ENCODE data around the gene COX14.
"Not testable (repeated sequence)": the region's sequence is repeated elsewhere in the genome, so short reads cannot be mapped to it uniquely, and the experiment has no call there.

The COX14 gene

DNA sequence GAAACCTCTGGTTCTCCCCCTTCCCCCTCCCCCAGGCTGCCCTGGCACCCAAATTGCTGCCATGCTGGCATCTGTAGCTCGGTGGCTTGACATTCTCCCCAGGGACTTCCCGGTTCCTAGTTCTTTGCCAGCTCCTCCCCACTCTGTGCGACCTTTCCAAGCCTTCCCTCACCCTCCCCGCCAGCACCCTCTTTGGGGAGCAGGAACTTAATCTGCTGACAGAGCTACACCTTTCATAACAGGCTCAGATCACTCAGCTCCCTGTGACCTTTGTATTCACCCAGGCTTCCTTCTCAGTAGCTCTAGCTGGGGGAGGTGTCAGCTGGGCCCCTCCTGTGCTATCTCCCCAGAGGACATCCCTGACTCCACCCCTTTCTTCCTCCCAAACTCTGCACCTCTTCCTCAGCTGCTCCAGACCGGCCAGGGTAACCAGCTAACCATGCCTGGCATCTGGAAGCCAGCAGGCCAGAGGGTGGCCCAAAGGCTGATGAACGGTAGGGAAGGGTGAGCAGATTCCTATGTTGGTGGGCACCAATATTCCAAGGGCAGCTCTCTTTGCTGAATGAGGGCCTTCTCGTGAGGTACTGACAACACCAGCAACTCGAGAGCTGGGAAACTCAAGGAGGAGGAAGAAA, 1.8 kb upstream of the COX14 start:
- DNase-seq = no peak

DNA sequence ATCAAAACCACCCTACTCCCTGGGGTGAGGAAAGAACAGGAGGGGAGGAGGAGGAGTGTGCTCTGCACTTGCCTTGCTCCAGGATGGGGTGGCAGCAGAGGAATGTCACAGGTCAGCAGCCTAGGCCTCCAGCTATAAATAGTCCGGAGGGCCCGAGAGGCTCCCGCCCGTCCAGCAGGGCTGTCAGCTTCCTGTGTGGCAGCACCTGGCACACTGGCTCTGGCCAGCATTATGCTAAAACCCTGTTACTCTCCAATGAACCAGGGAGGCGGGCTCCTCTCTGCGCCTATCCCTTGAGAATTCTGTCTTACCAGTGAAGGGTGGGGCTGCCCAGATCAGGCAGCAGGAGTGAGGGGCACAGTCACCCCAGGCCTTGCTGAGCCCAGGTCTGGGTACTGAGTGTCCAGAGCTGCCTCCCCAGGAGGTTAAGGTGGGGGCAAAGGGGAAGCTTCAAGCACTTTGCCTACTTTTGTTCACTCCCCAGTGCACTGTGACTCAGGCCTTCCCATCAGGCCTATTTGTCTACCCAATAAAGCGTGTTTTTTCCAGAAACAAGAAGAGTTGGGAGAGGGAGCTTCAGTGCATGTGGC, 1.2 kb upstream of the COX14 start:
- DNase-seq = no peak

DNA sequence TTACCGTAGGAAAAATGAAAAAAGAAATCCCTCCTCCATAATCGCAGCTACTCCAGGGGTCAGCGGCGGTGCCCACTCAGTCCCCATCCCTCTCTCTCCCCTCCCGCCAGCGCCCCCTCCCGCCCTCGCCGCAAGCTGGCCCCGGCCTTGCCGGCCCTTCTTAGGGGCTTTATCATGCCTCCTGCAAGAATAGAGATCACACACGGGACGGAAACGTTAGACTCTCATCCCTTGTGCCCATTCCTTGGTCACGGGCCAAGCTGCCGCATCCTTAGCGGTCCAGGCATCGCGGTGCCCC, 692 bp upstream of the COX14 start:
- DNase-seq = no peak

DNA sequence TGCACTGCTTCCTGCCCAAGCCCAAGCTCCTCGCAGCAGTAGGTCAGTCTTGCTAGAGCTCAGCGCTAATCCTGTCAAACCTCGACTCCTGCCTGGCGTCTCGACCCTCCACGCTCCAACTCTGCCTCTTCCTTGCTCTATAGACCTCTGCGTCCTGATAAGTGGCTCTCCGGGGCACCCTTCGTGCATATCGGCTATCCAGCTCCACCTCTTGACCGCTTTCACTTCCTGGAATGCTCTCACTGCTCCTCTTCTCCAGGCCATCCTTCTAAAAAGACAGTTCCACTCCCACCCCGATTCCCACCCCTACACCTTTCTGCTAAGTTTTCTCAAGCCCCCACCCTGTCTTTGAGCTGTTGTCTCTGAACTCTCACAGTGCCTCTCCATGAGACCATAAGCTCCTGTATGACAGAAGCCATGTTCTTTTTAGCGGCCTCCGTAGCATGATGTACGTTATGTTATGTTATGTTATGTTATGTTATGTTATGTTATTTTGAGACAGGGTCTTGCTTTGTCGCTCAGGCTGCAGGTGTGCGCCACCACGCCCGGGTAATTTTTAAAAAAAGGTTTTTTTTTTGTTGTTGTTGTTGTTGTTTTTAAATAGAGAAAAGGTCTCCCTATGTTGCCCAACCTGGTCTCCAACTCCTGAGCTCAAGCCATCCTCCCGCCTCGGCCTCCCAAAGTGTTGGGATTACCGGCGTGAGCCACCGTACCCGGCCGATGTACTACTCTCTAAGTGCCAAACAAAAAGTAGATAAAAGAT, 601 bp downstream of the COX14 start:
- DNase-seq = no peak

DNA sequence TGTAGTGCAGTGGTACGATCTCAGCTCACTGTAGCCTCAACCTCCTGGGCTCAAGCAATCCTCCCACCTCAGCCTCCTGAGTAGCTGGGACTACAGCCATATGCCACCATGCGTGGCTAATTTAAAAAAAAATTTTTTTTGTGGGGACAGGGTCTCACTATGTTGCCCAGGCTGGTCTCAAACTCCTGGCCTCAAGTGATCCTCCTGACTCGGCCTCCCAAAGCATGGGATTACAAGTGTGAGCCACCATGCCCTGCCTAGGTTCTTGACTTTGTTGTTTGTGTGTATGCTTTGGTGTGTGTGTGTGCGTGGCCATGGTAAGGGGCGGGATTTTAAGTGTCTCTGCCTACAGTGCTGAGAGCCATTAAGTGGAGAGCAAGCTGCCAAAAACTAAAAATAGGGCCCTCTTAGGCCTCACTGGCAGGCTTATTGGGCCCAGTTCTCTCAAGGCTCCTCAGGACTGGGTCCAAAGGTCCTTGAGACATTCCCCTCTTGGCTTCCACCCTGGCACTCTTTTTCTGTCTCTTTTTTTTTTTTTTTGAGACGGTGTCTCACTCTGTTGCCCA, 5.1 kb downstream of the COX14 start:
- no peak for DNase-seq

DNA sequence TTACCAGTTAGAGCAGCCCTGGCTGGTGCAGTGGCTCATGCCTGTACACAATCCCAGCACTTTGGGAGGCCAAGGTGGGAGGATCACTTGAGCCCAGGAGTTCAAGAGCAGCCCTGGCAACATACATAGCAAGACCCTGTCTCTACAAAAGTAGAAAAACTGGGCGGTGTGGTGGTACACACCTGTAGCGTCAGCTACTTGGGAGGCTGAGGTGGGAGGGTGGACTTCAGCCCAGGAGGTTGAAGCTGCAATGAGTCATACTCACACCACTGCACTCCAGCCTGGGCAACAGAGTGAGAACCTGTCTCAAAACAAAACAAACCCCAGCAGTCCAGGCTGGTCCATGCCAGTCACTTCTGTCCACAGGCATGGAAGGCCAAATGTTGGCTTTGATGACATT, 7.4 kb downstream of the COX14 start:
- no peak for DNase-seq

DNA sequence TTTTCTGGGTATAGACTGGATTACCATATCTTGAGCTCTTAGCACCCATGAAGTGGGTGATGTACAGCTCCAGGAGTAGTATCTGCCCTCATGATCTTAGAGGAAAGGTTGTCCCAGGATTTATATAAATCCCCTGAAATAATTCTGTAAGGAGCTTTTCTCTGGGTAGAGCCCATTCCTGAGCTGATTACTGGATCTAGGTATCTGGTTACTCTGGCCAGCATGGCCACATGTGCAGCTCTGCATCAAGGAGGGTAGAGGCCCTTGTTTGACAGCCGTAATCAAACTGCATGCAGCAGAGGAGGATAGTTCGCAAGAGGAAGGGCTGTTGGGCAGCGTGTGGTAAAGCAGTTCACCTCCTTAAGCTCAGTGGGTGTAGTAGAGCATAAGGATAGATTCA, 8.5 kb downstream of the COX14 start:
- DNase-seq = no peak

DNA sequence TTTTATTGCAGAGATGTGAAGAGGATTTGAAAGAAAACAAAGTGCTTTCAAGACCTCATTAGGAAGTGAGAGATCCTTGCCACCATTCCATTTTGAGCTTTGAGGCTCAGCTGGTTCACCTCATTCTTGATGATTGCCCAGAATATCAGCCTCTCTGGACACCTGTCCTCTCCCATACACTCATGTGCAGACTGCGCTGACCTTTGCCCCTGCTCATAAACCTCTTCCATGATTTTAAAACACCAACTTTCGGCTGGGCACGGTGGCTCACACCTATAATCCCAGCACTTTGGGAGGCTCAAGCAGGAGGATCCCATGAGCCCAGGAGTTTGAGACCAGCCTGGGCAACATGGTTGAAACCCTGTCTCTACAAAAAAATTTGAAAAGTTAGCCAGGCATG, 8.9 kb downstream of the COX14 start:
- no peak for DNase-seq

DNA sequence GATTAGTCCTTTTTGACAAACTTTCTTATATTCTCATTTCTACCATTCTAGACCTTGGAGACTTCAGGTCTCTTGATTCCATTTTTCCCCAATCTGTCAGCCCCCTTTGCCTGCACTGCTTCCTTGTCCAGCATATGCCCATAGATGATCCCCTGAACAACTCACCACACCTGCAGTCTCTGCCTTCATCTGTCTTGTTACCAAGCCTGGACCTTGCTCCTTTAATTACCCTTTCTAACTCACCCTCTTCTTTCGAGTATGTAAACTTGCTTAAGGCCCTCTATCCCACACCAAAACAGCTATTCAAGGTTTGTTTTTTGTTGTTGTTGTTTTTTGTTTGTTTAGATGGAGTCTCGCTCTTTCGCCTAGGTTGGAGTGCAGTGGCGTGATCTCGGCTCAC, 9.6 kb downstream of the COX14 start:
- DNase-seq = no peak

DNA sequence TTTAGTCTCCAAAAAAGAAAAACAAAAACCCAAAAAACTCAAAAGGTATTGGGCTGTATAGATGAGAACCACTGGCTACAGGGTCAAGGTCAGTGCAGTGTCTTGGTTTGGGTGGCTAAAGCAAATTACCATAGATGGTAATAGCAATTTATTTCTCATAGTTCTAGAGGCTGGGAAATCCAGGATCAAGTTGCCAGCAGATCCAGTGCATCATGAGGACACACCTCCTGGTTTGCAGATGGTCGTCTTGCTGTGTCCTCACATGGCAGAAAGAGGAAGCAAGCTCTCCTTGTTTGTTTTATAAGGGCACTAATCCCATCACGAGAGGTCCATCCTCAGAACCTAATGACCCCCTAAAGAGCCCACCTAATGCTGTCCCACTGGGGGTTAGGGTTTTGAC, 11.2 kb downstream of the COX14 start:
- no peak for DNase-seq

DNA sequence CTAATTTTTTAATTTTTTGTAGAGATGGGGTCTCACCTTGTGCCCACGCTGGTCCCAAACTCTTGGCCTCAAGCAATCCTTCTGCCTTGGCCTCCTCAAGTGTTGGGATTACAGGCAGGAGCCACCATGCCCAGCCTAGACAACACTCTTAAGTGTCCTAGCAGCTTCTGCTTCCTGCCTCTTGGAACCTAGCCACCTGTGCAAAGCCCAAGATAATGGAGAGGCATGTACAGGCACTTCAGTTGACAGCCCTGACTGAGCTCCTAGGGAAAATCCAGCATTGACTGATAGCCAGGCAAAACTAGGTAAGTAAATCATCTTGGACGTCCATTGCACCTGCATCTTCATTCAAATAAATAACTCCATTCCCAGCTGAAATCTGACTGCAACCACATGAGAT, 15.5 kb downstream of the COX14 start:
- no peak for DNase-seq

DNA sequence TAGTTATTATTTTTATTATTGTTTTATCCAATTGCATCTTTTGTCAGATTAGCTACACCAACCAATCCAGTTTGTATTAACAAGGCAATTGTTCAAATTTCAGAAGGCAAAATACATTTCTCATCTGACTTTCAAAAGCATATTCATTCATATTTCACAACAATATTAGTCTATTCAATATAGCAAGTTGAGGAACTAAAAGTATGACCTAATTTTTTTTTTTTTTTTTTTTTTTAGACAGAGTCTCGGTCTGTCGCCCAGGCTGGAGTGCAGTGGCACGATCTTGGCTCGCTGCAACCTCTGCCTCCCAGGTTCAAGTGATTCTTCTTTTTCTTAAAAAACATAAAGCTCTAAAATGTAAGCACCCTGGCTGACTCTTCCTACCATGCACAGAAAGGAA, 17.3 kb downstream of the COX14 start:
- DNase-seq = no peak

DNA sequence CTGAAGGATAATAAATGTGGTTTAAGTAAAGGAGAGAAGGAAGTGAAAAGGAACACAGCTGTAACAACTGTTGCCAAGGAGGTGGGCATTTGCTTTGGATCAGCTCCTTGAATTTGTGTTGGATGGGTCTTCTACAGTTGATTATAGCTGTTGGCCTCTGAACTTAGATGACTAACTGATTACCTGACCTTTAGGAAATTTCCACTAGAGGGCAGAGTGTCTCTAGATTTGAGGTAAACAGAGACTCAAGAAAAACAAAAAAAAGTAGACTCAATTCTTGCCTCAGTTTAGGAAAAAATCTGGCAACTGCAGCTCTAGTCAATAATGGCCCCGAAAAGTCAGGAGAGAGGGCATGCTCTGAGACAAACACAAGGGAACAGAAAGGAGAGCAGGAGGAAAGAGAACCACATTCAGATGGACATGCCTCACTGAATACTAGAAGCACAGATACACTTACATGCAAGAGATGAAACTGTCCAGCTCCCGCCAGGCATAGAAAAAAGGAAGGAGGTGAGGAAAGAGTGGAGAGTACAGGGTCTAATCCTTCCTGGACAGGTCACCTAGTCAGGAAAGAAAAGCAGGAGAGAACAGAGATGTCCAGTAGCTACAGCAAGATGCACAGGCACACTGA, 20.6 kb downstream of the COX14 start:
- DNase-seq = no peak

DNA sequence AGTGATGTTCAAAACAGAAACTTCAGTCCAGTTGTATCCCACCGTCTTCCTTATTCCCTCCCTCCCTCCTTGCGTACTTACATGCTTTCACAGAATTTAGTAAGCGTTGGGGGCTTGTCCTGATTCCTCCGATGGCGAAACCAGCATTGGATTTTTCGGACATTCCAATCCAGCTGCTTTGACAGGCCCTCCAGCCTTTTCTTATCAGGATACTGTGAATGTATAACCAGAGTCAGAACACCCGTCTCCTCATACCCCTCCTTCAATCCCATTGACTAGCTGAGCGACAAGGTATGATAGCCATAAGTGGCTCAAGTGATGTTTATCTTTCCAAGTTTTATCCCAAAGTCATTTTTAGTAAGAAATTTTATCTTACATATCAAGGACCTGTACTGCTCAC, 31.0 kb downstream of the COX14 start:
- no peak for DNase-seq

DNA sequence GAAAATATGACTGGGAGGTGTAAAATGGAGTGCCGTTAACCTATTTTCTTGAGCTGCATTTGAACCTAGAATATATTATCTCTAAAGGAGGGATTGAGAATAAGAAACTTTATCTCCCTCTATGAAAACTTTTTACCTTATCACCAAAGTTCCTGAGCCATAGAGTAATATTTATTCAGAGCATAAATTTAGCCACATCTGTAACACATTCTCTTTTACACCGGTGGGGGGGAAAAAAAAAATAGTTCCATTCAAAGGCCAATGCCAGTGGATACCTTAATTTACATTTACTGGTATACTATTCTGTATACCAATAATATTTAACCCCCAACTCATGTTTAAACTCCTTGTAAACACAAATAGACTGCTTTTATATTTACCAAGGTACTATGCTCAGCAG, 33.4 kb downstream of the COX14 start:
- DNase-seq = no peak

DNA sequence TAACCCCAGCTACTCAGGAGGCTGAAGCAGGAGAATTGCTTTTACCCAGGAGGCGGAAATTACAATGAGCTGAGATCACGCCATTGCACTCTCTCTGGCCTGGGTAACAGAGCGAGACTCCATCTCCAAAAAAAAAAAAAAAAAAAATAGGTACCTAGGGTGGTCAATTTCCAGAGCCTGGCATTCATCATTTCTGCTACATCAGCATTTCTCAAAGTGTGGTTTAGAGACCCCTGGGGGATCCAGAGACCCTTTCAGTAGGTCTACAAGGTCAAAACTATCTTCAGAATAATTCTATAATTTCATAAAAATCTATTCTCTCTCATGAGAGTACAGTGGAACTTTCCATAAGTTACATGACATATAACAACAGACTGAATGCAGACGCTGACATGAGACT, 35.2 kb downstream of the COX14 start:
- no peak for DNase-seq

DNA sequence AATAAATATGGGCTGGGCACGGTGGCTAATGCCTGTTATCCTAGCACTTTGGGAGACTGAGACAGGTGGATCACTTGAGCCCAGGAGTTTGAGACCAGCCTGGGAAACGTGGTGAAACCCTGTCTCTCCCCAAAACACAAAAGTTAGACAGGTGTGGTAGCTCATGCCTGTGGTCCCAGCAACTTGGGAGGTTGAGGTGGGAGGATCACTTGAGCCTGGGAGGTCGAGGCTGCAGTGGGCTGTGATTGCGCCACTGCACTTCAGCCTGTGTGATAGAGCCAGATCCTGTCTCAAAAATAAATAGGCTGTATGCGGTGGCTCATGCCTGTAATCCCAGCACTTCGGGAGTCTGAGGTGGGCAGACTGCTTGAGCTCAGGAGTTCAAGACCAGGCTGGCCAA, 36.0 kb downstream of the COX14 start:
- not testable (repeated sequence) for DNase-seq

DNA sequence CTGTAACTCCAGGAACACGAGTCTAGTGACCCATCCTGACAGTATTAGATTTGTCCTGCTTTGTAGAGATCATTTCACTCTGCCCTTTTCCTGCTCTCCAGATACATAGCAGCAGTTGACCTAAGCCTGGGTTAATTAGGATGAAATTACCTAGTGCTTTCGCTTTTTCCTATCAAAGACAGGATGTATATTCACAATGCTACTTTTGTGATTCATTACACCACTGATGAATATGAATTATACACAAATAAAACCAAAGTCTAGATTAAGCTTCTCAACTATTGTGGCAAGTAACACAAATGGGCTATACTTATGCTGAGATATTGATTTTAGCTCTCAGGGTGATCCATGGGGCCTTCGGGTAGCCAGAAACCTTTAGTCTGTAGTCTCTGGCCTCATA, 37.3 kb downstream of the COX14 start:
- no peak for DNase-seq

DNA sequence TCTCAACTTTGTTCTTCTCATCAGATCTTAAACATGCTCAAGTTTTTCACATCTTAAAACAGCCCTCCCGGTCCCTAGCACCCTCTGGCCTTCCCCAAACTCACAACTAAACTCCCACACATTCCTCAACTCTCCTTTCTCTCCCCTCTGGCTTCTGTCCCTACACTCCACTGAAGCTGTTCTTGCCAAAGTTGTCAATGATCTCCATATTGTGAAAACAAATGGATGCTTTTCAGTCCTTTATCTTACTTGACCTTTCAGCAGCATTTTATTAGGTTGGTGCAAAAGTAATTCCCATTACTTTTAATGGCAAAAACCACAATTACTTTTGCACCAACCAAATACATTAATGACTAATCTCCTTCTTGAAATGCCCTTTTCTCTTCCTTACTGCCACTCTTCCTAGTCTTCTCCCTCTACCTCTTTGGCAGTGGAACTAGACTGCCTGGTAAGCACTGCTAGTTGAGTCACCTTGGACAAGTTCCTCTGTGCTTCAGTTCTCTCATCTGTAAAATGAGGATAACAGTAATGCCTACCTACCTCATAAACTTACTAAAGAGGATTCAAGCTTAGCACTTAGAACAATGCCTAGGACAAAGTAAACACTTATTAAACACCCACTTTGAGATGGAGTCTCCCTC, 39.1 kb downstream of the COX14 start:
- DNase-seq = no peak

DNA sequence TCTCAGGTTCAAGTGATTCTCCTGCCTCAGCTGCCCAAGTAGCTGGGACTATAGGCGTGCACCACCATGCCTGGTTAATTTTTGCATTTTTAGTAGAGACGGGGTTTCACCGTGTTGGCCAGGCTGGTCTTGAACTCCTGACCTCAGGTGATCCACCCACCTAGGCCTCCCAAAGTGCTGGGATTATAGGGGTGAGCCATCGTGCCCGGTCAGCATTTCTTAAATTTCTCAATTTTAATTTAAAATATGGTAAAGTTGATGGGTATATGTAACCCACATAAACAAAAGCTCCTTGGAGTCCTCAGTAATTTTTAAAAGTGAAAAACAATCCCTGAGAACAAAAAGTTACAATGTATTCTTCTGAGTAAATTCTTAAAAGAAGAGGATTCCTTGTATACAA, 42.9 kb downstream of the COX14 start:
- DNase-seq = not testable (repeated sequence)

DNA sequence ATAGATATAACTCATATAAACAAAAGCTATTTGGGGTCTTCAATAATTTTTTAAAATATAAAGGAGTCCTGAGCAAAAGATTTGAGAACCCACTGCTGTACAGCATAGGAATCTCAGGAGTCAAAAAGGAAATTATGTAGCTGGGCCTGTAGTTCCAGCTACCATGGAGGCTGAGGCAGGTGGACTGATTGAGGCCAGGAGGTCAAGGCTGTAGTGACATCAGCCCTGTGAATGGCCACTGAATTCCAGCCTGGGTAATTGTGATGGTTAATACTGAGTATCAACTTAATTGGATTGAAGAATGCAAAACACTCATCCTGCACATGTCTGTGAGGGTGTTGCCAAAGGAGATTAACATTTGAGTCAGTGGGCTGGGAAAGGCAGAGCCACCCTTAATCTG, 44.6 kb downstream of the COX14 start:
- no peak for DNase-seq

DNA sequence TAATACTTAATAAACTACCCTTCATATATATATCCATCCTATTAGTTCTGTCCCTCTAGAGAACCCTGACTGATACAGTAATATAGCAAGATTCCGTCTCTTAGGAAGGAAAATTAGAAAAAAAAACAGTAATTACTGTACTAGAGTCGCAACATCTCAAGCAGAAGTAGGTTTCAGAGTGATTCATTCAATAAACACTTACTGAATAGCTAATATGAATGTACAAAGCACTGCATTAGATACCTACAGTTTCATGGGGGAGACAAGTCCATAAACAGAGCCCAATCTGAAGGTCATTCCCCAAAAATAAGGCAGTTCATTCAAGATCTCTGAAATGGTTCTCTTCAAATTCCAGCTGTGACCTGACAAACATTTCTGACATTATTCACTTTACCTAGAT, 45.2 kb downstream of the COX14 start:
- no peak for DNase-seq

DNA sequence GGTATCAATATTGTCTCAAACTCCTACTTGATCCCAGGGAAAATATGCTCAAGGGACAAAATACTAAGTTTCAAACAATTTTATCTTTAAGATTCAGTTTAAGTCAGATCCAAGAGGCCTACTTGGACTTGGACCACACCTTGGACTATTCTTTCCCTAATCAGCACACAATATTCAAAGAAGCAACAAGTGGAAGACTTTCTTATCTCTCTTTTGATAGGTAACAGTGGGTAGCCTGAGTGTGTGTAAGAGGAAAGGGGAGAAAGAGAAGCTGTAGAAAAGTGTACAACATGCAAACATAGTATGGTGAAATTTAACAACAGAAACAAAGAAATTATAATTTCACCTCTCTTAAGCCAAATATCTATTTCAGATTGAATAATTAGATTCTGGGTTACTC, 48.6 kb downstream of the COX14 start:
- DNase-seq = no peak

DNA sequence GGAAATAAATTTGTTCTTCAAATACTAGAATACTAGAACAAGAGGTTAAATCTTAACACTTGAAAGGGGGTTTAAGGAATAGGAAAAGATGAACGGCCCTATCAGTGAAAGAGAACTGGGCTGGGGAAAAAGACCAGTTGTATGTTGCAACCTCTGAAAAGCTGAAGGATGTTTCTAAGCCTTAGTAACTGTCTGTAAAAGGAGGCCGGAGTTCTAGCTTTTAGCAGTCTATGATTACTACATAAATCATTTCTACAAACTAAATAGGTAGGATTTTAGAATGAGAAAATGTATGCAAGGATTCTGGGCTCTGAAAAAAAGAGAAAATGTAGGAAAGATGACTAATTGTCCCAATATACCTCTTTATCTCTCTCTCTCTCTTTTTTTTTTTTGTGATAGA, 50.2 kb downstream of the COX14 start:
- DNase-seq = no peak

Measured in activated CD8-positive, alpha-beta memory T cell treated with anti-CD3 and anti-CD28 coated beads, Interleukin-2, amount 50 U/mL, for 4 hours (primary cell).